Kidney (tissue), 14 donors: ENCODE results near the gene SPATA3. TPM values are rescaled to one million over a fixed set of nuclear protein-coding genes. Genes with fewer than 3 reads are reported as not detected.

Experiments
- DNase-seq, 5 donors: peaks; one replicate each; pipeline ENCODE4 v3.0.0-alpha.2; 2013 to 2020
- FAIRE-seq: peaks from 2 replicates; lab custom pipeline; 2012; peaks lifted over from hg19 to GRCh38; lab: Jason Lieb, UNC
- H3K27ac ChIP-seq, 2 donors: one replicate each; pipeline ENCODE4 v1.7.0; 2013; ENCODE audit warnings: low read depth in 2 of 2, low read length in 2 of 2, inconsistent platforms in 1 of 2
- H3K27me3 ChIP-seq: one replicate; pipeline ENCODE4 v1.7.1; 2013; ENCODE audit warnings: low read length, inconsistent platforms; ENCODE audit not compliant: control insufficient read depth, insufficient read depth
- H3K36me3 ChIP-seq, 3 donors: one replicate each; pipeline versions ENCODE4 v1.7.0 to v1.7.1; 2013; ENCODE audit warnings: low read length in 3 of 3, control low read depth in 1 of 3, inconsistent platforms in 1 of 3; ENCODE audit not compliant: insufficient read depth in 3 of 3, control insufficient read depth in 2 of 3
- H3K4me1 ChIP-seq, 3 donors: one replicate each; pipeline versions ENCODE4 v1.7.0 to v1.7.1; 2013; ENCODE audit warnings: low read length in 3 of 3, inconsistent platforms in 1 of 3, low read depth in 1 of 3; ENCODE audit not compliant: control insufficient read depth in 2 of 3, insufficient read depth in 2 of 3
- H3K4me3 ChIP-seq, 3 donors: one replicate each; pipeline versions ENCODE4 v1.7.0 to v1.8.1; 2013; ENCODE audit warnings: low read length in 3 of 3, control low read depth in 1 of 3, inconsistent platforms in 1 of 3
- H3K9ac ChIP-seq, 3 donors: one replicate each; pipeline versions ENCODE4 v1.7.0 to v1.7.1; 2013; ENCODE audit warnings: low read length in 3 of 3, control low read depth in 1 of 3, inconsistent platforms in 1 of 3
- H3K9me3 ChIP-seq, 3 donors: one replicate each; pipeline versions ENCODE4 v1.7.0 to v1.7.1; 2013; ENCODE audit warnings: low read length in 3 of 3, control low read depth in 1 of 3, inconsistent platforms in 1 of 3; ENCODE audit not compliant: control insufficient read depth in 2 of 3, insufficient read depth in 1 of 3
- CTCF ChIP-seq: IDR thresholded peaks from 3 replicates; pipeline ENCODE4 v1.5.1; 2012; ENCODE audit warnings: mild to moderate bottlenecking, moderate library complexity, borderline replicate concordance; ENCODE audit not compliant: insufficient read depth; ENCODE audit errors: extremely low read depth
- intact Hi-C: fragments of 100-400 bp; cut with DNase I; formaldehyde crosslinking; loops from one replicate; pipeline ENCODE4 v1.11.1; 2022
- polyA plus RNA-seq: library from polyadenylated mRNA; stranded (reverse); fragments of 350-450 nt; fragmentation: Illumina TruSeq; extraction: RNeasy Lipid Tissue Mini Kit (QIAGEN cat#74804); gene quantifications from one replicate; pipeline ENCODE4 v1.2.3, GENCODE V29; 2014; ENCODE audit warnings: low read depth, low replicate concordance; ENCODE audit not compliant: insufficient read depth
- total RNA-seq: library from RNA; stranded (reverse); fragmentation: NEBNext Ultra II Directional; extraction: Animal tissue kit (Norgen Biotek cat#: 25700); gene quantifications from one replicate; pipeline ENCODE4 v1.2.1, GENCODE V29; 2021
- donor health status: control.
- donor health status: control.
- donor health status: control.
- donor health status: control.
- donor health status: control.
- donor health status: DM: yes; HTN: yes; CAD: no.
- donor health status: Normal renal cell carcinoma (clear cell type).

The SPATA3 gene
- total and polyA plus RNA-seq, 2 donors from 2014 or later = not detected

- H3K9ac ChIP-seq = no peak overlapping the region
- no peaks in the 10 kb centered on the region for H3K36me3 ChIP-seq
- TF ChIP-seq CTCF = no peak
- no peak overlapping the region for H3K27ac ChIP-seq
- no peaks in the 10 kb centered on the region for H3K4me1 ChIP-seq
- FAIRE-seq = no peak
- no peaks in the 10 kb centered on the region for H3K9me3 ChIP-seq
- intact Hi-C loops = no loop called here
- no peaks in the 10 kb centered on the region for H3K27me3 ChIP-seq
- no peak for DNase-seq
- peak overlapping the region in 1 of 3 donors; percentile 41 for H3K4me3 ChIP-seq
Measured at GRCh38 chr2:230969659-230970015, 26.3 kb upstream of the SPATA3 start.

GRCh38 chr2:230972046-230972445, 23.9 kb upstream of the SPATA3 start:
- no peaks in the 10 kb centered on the region for H3K36me3 ChIP-seq
- no peak for TF ChIP-seq CTCF
- FAIRE-seq (no peak), DNase-seq (no peak)
- intact Hi-C loops = no loop called here
- H3K4me1 ChIP-seq = no peaks in the 10 kb centered on the region
- H3K27ac ChIP-seq = no peak overlapping the region
- H3K9ac ChIP-seq = no peak overlapping the region
- H3K4me3 ChIP-seq = no peak overlapping the region
- no peaks in the 10 kb centered on the region for H3K27me3 ChIP-seq
- H3K9me3 ChIP-seq = no peaks in the 10 kb centered on the region

- TF ChIP-seq CTCF = no peak
- H3K9ac ChIP-seq = no peak overlapping the region
Measured at GRCh38 chr2:230974096-230974913, 21.6 kb upstream of the SPATA3 start.

More at GRCh38 chr2:230974096-230974913, 21.6 kb upstream of the SPATA3 start:
- Histone ChIP-seq H3K4me3 (no peak overlapping the region), H3K36me3 (no peaks in the 10 kb centered on the region), H3K27me3 (no peaks in the 10 kb centered on the region), H3K4me1 (no peaks in the 10 kb centered on the region), H3K27ac (no peak overlapping the region), H3K9me3 (no peaks in the 10 kb centered on the region)
- DNase-seq (no peak), FAIRE-seq (no peak)
- intact Hi-C loops = no loop called here
